Endometrial microvascular endothelial cells (primary cell): ENCODE measurements around the gene BPTF. TPM values are rescaled to one million over a fixed set of nuclear protein-coding genes. Genes with fewer than 3 reads are reported as not detected.
"Not testable (repeated sequence)": the region's sequence is repeated elsewhere in the genome, so short reads cannot be mapped to it uniquely, and the experiment has no call there.

Experiments used
- in situ Hi-C: cut with HindIII; loops from 2 replicates; pipeline ENCODE4 v1.10.0; 2017; ENCODE audit warnings: low sequenced_read_pairs, low pct_unique_long_range_greater_than_20kb; ENCODE audit errors: inconsistent ontology term
- total RNA-seq: library from RNA; depleted of rRNA; stranded (reverse); fragments of >200 nt; gene quantifications from one replicate; pipeline ENCODE4 v1.2.3, GENCODE V29; 2015; ENCODE audit errors: inconsistent ontology term

Gene BPTF
- total RNA-seq, 1 donor from 2014 or later, result 24.3 TPM

- in situ Hi-C loops, result no loop called here
Measured at GRCh38 chr17:67993153-67993997, 168.1 kb downstream of the BPTF start.

GRCh38 chr17:67993998-67994361 is 168.7 kb downstream of the BPTF start:
- in situ Hi-C loops, result no loop called here

DNA sequence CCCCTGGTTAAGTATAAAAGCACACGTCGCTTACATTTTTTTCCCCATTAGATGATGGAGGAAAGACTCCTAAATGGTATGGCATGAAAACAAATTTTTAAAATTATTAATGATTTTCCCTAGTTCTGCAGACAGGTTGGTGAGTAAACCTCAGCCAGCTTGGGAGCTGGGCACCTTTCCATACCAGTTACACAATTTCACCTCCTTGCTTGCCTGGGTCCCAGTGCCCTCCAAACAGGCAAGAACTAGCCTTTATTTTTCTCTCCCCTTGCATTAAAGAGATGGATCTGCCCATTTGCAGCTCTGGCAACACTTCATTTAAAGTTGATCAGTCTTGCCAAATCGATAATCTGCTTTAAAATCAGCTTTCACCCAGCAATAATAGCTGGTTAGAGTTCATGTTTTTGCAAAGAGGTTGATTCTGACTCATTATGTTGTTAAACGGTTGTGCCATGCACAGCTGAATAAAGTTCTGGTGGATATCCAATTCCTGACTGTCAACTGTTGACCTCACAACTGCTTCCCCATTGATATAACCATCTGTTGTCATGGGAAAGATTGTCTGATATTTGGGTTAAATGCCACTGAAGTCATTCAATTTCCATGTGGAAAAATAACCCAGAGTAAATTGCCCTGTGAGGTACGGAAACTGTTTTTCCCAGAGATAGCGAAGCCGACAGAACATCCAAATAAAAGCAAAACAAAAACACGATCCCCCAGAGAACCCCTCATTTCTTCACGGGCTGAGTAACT is 169.7 kb downstream of the BPTF start:
- in situ Hi-C loops, result no loop called here

DNA sequence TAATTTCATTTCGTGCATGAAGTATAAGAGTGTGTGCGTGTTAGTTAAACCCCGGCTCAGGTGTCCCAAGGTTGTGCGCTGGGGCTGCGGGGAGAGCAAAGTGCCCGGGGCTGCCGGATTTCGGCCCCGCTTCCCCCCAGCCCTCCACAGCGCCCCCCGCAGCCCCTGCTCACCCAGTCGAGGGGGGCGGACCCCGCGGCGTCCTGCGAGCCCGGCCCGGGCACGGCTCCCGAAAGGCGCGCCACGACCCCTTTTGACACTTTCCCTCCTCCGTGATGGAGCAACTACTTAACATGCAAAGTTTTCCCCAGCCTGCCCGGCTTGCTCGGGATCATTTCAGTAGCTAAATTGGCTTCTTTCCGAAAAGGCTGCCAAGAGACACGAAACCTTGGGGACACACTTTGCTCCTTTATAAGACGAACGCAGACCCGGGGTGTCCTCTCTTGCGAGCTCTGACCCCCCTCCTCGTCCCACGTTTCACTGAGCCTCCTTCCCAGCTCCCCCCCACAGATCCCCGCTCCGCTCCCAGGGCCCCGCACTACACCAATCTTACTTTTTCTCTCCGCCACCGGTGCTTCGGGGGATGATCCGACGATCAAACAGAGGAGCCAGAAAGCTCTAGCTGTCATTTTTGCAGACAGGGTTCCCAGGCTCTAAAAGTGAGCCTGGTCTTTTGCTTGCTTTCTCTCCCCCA is 170.4 kb downstream of the BPTF start:
- in situ Hi-C loops, result no loop called here

GRCh38 chr17:67996301-67997171 is 171.2 kb downstream of the BPTF start, which contains the start of gene C17orf58:
Gene C17orf58, minus strand, starts transcription at chr17:67996469. Its CDS starts 271 bp downstream, at chr17:67996198.
- in situ Hi-C loops, result not testable (repeated sequence)

DNA sequence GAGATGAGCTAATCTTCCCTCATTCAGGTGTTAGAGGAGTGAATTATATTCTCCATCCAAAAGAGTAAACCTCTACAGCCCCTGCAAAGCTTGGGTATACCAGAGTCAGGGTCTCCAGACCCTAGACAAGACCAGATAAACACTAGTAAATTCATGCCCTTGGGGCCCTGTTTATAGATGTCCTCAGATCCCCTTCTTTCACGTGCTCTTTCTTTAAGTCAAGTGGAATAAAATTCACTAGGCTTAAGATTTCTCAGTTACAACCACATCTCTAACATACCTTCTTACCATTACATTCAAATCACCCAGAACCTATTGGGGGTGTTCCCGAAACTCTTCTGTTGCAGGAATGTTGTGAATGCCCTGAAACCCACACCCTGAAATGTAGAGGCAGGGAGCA is 173.2 kb downstream of the BPTF start:
- in situ Hi-C loops, result no loop called here

GRCh38 chr17:67999291-67999911 is 174.1 kb downstream of the BPTF start:
- in situ Hi-C loops, result no loop called here

- in situ Hi-C loops, result no loop called here
Measured at GRCh38 chr17:68004201-68004600, 178.9 kb downstream of the BPTF start.

DNA sequence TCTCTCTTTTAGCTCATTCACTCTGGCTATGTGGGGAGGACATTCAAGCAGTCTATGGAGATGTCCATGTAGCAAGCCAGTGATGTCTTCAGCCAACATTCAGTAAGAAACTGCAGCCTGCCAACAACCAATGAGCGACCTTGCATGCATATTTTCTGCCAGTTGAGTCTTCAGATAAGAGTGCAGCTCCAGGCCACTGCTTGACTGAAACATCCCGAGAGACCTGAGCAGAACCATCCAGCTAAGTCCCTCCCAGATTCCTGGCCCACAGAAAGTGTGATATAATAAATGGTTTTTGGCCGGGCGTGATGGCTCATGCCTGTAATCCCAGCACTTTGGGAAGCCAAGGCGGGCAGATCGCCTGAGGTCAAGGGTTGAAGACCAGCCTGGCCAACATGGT is 181.5 kb downstream of the BPTF start:
- in situ Hi-C loops, result no loop called here

DNA sequence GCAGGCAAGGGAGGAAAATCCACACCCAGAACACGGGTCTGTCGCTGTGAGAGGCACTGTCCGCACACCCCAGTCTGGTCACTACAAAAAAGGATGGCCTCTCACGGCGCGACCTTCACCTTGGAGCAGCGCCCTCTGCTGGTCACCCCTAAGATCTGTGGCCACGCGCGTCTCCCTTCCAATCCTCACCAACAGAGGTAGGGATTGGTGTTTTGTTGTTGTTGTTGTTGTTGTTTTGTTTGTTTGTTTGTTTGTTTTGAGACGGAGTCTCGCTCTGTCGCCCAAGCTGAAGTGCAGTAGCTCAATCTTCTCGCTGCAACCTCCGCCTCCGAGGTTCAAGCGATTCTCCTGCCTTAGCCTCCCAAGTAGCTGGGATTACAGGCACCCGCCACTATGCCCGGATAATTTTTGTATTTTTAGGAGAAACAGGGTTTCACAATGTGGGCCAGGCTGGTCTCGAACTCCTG is 185.9 kb downstream of the BPTF start:
- in situ Hi-C loops, result no loop called here

GRCh38 chr17:68013385-68013784 is 188.1 kb downstream of the BPTF start:
- in situ Hi-C loops, result no loop called here

GRCh38 chr17:68015081-68015723 is 189.9 kb downstream of the BPTF start:
- in situ Hi-C loops, result no loop called here

- in situ Hi-C loops, result no loop called here
Measured at GRCh38 chr17:68016838-68017237, 191.5 kb downstream of the BPTF start.

DNA sequence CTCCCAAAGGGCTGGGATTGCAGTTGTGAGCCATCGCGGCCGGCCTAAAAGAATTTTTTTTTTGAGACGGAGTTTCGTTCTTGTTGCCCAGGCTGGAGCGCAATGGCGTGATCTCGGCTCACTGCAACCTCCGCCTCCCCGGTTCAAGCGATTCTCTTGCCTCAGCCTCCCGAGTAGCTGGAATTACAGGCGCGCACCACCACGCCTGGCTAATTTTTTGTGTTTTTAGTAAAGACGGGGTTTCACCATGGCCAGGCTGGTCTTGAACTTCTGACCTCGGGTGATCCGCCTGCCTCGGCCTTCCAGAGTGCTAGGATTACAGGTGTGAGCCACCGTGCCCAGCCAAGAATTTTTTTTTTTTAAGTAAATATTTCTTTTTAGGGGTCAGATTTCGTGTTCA is 193.2 kb downstream of the BPTF start:
- in situ Hi-C loops, result not testable (repeated sequence)

DNA sequence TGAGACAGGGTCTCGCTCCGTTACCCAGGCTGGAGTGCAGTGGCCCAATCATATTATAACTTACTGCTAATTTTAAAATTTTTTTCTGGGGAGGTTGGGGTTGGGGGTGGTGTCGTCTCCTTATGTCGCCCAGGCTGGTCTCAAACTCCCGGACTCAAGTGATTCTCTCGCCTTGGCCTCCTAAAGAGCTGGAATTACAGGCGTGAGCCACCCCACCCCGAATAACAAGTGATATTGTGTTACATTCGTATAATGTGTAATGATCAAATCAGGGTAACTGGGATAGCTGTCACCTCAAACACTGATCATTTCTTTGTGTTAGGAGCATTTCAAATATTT is 194.0 kb downstream of the BPTF start:
- in situ Hi-C loops, result no loop called here

GRCh38 chr17:68019675-68020408 is 194.5 kb downstream of the BPTF start:
- in situ Hi-C loops, result no loop called here

DNA sequence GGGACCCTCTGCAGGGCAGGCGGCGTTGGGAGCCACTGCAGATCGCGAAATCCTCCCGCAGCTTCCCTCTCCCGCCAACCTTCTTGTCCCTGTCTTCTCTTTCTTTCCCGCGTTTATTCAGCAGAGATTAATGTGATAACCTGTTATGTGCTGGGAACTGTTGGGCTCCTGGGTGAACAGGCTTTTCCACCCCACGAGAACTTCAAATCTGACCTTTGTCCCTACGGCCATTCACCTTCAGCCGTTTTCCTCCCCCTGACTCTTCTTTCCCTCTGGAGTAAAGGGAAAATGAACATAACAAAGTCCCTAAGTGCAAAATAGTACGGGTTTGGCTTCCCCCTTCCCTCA is 195.1 kb downstream of the BPTF start:
- in situ Hi-C loops, result no loop called here
